ENCODE results near the gene HDC. TPM values are rescaled to one million over a fixed set of nuclear protein-coding genes. Genes with fewer than 3 reads are reported as not detected.

The HDC gene
- total RNA-seq, 2 experiments from 2014 or later, result not detected

DNA sequence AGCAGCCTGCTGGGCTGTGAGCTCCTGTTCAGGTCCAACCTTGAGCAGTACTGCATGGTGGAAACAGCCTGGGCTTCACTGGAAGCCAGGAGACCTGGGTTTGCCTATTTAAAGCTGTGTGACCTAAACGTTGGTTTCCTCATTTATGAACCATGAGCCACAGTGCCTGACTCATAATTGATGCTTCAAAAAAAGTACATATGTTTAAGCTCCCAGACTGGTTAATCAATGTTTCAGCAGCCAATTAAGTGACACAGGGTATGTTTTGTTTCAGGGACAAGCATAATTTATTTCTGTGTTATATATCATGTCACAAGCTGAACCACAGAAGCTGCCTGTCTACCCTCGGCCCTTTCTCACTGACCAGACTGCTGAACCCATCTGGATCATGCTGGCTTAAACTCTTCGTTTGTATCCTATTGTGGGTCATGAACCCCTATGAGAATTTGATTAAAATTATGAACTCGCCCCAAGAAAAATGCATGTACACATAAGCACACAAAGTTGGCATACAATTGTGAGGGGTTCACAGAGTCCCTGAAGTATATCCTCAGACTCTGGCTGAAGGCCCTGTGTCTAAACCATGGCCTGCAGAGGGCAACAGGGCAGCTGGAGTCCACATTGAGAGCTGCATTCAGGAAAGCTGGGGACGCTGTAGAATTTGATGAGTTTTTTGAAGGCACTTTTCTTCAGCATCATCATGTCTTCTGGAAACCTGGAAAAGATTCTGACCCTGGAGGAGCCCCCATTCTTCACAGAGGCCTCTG is 23.7 kb downstream of the HDC start:
- BruUV-seq (replicated peaks), result no TSS peak
- no peak overlapping the region for H3K4me3 ChIP-seq (ENCODE audit: low read depth, low read length, poor library complexity, severe bottlenecking)
- H3K9me2 ChIP-seq (ENCODE audit: insufficient read depth, low read length), result no peaks in the 10 kb centered on the region
- H3K36me3 ChIP-seq (ENCODE audit: insufficient read depth, low read length), result no peaks in the 10 kb centered on the region
- no peaks in the 10 kb centered on the region for H3K9me3 ChIP-seq (ENCODE audit: low read length)
- DNase-seq (ENCODE audit: low spot score), result no peak
- intact Hi-C loops (cut with micrococcal nuclease; ENCODE audit: unreplicated experiment), result no loop called here
- H3K4me2 ChIP-seq (ENCODE audit: low read length), result no peak overlapping the region
- H3K79me2 ChIP-seq (ENCODE audit: insufficient read depth, low read depth, low read length), result no peaks in the 10 kb centered on the region
- no peak for TF ChIP-seq EZH2phosphoT487 (IDR thresholded peaks at IDR 0.05; ENCODE audit: borderline replicate concordance, low read depth, low read length)
- TF ChIP-seq, protein P1, sequence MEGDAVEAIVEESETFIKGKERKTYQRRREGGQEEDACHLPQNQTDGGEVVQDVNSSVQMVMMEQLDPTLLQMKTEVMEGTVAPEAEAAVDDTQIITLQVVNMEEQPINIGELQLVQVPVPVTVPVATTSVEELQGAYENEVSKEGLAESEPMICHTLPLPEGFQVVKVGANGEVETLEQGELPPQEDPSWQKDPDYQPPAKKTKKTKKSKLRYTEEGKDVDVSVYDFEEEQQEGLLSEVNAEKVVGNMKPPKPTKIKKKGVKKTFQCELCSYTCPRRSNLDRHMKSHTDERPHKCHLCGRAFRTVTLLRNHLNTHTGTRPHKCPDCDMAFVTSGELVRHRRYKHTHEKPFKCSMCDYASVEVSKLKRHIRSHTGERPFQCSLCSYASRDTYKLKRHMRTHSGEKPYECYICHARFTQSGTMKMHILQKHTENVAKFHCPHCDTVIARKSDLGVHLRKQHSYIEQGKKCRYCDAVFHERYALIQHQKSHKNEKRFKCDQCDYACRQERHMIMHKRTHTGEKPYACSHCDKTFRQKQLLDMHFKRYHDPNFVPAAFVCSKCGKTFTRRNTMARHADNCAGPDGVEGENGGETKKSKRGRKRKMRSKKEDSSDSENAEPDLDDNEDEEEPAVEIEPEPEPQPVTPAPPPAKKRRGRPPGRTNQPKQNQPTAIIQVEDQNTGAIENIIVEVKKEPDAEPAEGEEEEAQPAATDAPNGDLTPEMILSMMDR (conservative IDR thresholded peaks at IDR 0.05; ENCODE audit: low read length), result no peak
- ChIA-PET POLR2A (no interaction called here), CTCF (ENCODE audit: unreplicated experiment) (no interaction called here)
- no peak overlapping the region for H2AFZ ChIP-seq (ENCODE audit: low read length)
- H4K20me1 ChIP-seq (ENCODE audit: insufficient read depth, low read length), result no peaks in the 10 kb centered on the region
- no peaks in the 10 kb centered on the region for H3K4me1 ChIP-seq (ENCODE audit: insufficient read depth, low read length, poor library complexity, severe bottlenecking)
- no peak overlapping the region for H3K27ac ChIP-seq (ENCODE audit: low read depth, low read length, poor library complexity, severe bottlenecking)

DNA sequence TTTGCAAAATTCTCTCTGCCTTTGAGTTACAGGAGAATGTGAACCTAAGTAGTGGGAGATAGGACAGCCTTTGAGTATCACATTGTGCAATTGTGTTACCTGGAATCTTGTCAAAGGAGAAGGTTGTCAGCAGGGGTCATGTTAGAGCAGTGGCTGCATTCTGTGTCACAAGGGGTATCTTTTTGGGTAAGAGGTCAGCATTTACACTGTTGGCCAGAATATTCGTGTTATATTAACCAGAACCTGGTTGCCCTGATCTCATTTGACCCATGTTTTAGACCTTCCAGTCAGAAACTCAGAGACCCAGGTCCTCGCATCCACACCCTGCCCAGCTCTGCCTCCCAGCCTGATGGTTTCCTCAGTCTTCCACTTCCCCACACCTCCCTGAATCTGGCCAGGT is 27.3 kb downstream of the HDC start:
- H3K9me2 ChIP-seq (ENCODE audit: insufficient read depth, low read length), result no peaks in the 10 kb centered on the region
- CTCF ChIA-PET (ENCODE audit: unreplicated experiment), result no interaction called here
- POLR2A ChIA-PET, result interaction anchor here (0.6 kb wide), 1 partner anchor 644 kb away, joined by 3 read pairs; no protein-coding TSS in a partner anchor
- intact Hi-C loops (cut with micrococcal nuclease; ENCODE audit: unreplicated experiment), result no loop called here
- no peaks in the 10 kb centered on the region for H3K79me2 ChIP-seq (ENCODE audit: insufficient read depth, low read depth, low read length)
- DNase-seq (ENCODE audit: low spot score), result no peak
- no peaks in the 10 kb centered on the region for H3K4me1 ChIP-seq (ENCODE audit: insufficient read depth, low read length, poor library complexity, severe bottlenecking)
- no peaks in the 10 kb centered on the region for H3K36me3 ChIP-seq (ENCODE audit: insufficient read depth, low read length)
- no TSS peak for BruUV-seq (replicated peaks)
- H3K4me3 ChIP-seq (ENCODE audit: low read depth, low read length, poor library complexity, severe bottlenecking), result no peak overlapping the region
- no peaks in the 10 kb centered on the region for H4K20me1 ChIP-seq (ENCODE audit: insufficient read depth, low read length)
- H3K27ac ChIP-seq (ENCODE audit: low read depth, low read length, poor library complexity, severe bottlenecking), result no peak overlapping the region
- H2AFZ ChIP-seq (ENCODE audit: low read length), result no peak overlapping the region
- TF ChIP-seq EZH2phosphoT487 (IDR thresholded peaks at IDR 0.05; ENCODE audit: borderline replicate concordance, low read depth, low read length), result no peak
- TF ChIP-seq, protein P1 (conservative IDR thresholded peaks at IDR 0.05; ENCODE audit: low read length), result no peak
- no peaks in the 10 kb centered on the region for H3K9me3 ChIP-seq (ENCODE audit: low read length)
- H3K4me2 ChIP-seq (ENCODE audit: low read length), result no peak overlapping the region

DNA sequence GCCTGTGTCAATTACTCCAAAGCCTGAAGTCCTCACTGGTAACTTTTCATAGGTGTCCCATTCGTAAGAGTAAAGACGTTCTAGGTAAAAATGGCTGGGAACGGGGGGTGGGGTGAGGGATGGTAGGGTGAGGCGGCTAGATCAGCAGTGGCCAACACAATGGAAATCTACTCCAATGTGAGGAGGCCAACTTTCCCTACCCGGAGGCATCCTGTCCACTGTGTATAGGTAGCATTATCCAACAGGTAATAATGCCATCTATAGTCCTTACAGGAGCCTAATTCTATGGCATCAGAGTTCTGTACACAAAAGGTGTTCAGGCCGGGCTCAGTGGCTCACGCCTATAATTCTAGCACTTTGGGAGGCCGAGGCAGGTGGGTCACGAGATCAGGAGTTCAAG is 29.1 kb downstream of the HDC start:
- no peak for DNase-seq (ENCODE audit: low spot score)
- no peak overlapping the region for H3K4me2 ChIP-seq (ENCODE audit: low read length)
- no peak overlapping the region for H3K4me3 ChIP-seq (ENCODE audit: low read depth, low read length, poor library complexity, severe bottlenecking)
- no peak overlapping the region for H2AFZ ChIP-seq (ENCODE audit: low read length)
- intact Hi-C loops (cut with micrococcal nuclease; ENCODE audit: unreplicated experiment), result no loop called here
- H3K27ac ChIP-seq (ENCODE audit: low read depth, low read length, poor library complexity, severe bottlenecking), result no peak overlapping the region
- H3K36me3 ChIP-seq (ENCODE audit: insufficient read depth, low read length), result no peaks in the 10 kb centered on the region
- no peaks in the 10 kb centered on the region for H3K4me1 ChIP-seq (ENCODE audit: insufficient read depth, low read length, poor library complexity, severe bottlenecking)
- ChIA-PET CTCF (ENCODE audit: unreplicated experiment) (no interaction called here), POLR2A (no interaction called here)
- H4K20me1 ChIP-seq (ENCODE audit: insufficient read depth, low read length), result no peaks in the 10 kb centered on the region
- TF ChIP-seq EZH2phosphoT487 (IDR thresholded peaks at IDR 0.05; ENCODE audit: borderline replicate concordance, low read depth, low read length), result no peak
- TF ChIP-seq, protein P1 (conservative IDR thresholded peaks at IDR 0.05; ENCODE audit: low read length), result no peak
- H3K9me2 ChIP-seq (ENCODE audit: insufficient read depth, low read length), result no peaks in the 10 kb centered on the region
- H3K9me3 ChIP-seq (ENCODE audit: low read length), result no peaks in the 10 kb centered on the region
- BruUV-seq (replicated peaks), result no TSS peak
- H3K79me2 ChIP-seq (ENCODE audit: insufficient read depth, low read depth, low read length), result no peaks in the 10 kb centered on the region
